ENCODE results near the gene REPS1.
A peak's percentile ranks its signal among the peaks of the same experiment; 100 is the strongest.

Gene REPS1

DNA sequence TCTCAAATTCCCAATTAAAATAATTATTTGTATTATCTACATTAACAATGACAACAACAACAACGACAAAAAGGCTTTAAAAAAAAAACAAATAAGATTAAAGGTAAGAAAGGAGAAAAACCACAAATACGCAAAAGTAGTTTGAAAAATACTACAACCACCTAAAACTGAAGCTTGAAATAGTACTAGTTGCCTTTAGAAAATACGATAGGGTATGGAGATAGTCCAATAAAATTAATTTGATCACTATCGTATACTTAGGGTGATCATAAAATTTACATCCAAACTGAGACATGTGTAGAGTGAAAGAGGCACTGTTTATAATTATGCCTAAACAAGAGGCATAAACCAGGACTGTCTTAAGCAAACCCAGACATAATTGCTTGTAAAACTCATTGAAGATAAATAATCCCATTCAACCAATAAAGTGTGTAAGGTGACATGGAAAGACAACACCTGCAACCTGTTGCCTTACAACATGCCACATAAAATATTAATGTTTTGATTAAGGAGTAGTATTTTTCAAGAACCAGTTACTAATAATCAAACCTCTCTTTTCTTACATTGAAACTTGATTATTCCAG is 22.7 kb downstream of the REPS1 start:
- TF ChIP-seq, protein P1, sequence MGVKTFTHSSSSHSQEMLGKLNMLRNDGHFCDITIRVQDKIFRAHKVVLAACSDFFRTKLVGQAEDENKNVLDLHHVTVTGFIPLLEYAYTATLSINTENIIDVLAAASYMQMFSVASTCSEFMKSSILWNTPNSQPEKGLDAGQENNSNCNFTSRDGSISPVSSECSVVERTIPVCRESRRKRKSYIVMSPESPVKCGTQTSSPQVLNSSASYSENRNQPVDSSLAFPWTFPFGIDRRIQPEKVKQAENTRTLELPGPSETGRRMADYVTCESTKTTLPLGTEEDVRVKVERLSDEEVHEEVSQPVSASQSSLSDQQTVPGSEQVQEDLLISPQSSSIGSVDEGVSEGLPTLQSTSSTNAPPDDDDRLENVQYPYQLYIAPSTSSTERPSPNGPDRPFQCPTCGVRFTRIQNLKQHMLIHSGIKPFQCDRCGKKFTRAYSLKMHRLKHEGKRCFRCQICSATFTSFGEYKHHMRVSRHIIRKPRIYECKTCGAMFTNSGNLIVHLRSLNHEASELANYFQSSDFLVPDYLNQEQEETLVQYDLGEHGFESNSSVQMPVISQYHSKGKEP (tag by site-specific recombination; IDR thresholded peaks at IDR 0.05), result no peak
- TF ChIP-seq ZNF843 (tag by site-specific recombination; IDR thresholded peaks at IDR 0.05) (peak; percentile 83), GLIS2 (tag by site-specific recombination; IDR thresholded peaks at IDR 0.05) (no peak), IKZF3 (tag by site-specific recombination; IDR thresholded peaks at IDR 0.05) (0 out of 2 replicates have a peak, but pooled peaks have one; percentile 22), ZNF354C (tag by site-specific recombination; IDR thresholded peaks at IDR 0.05; ENCODE audit: borderline replicate concordance, low read depth) (no peak), ZBTB26 (tag by site-specific recombination; optimal IDR thresholded peaks at IDR 0.05) (no peak), PRDM6 (tag by site-specific recombination; IDR thresholded peaks at IDR 0.05) (peak; percentile 90), OSR2 (tag by site-specific recombination; IDR thresholded peaks at IDR 0.05) (peak; percentile 49; the same call in 1 of the 2 replicates), SCRT2 (tag by site-specific recombination; IDR thresholded peaks at IDR 0.05) (peak; percentile 89), FEZF1 (tag by site-specific recombination; IDR thresholded peaks at IDR 0.05) (peak; percentile 60), SETDB1 (IDR thresholded peaks at IDR 0.05; ENCODE audit: insufficient read length, low read length) (no peak), ZNF423 (tag by site-specific recombination; IDR thresholded peaks at IDR 0.05) (no peak), SCRT1 (tag by site-specific recombination; IDR thresholded peaks at IDR 0.05; ENCODE audit: borderline replicate concordance) (peak; percentile 92; the same call in 1 of the 2 replicates), ZNF621 (tag by site-specific recombination; IDR thresholded peaks at IDR 0.05) (no peak), PRDM4 (tag by site-specific recombination; IDR thresholded peaks at IDR 0.05) (peak; percentile 71; the same call in 1 of the 2 replicates), ZEB2 (tag by site-specific recombination; IDR thresholded peaks at IDR 0.05) (0 out of 2 replicates have a peak, but pooled peaks have one; percentile 4)
- Histone ChIP-seq H3K4me3 (ENCODE audit: low read depth, low read length) (no peak overlapping the region), H3K4me1 (ENCODE audit: control insufficient read depth, insufficient read depth, low read length) (peaks cover 33% of the 10 kb centered on the region), H3K27ac (ENCODE audit: extremely low read depth, low read depth, low read length) (no peak overlapping the region), H3K9me3 (ENCODE audit: control insufficient read depth, insufficient read depth, low read depth, low read length) (no peaks in the 10 kb centered on the region), H3K36me3 (ENCODE audit: control insufficient read depth in 2 of 2, insufficient read depth in 1 of 2, low read length in 2 of 2) (no peaks in the 10 kb centered on the region)
- ChIA-PET POLR2A (no interaction called here), CTCF (interaction anchor here (1.5 kb wide), 1 partner anchor 11 kb away, joined by 4 read pairs; no protein-coding TSS in a partner anchor)

- ChIA-PET CTCF (interaction anchor here (0.7 to 1.3 kb wide), 2 partner anchors 14 to 154 kb away, joined by 4 read pairs; no protein-coding TSS in a partner anchor), POLR2A (no interaction called here)
Measured at GRCh38 chr6:138964012-138964411, 24.0 kb downstream of the REPS1 start.

More at GRCh38 chr6:138964012-138964411, 24.0 kb downstream of the REPS1 start:
- H3K36me3 ChIP-seq (ENCODE audit: control insufficient read depth in 2 of 2, insufficient read depth in 1 of 2, low read length in 2 of 2), result no peaks in the 10 kb centered on the region
- H3K9me3 ChIP-seq (ENCODE audit: control insufficient read depth, insufficient read depth, low read depth, low read length), result no peaks in the 10 kb centered on the region
- TF ChIP-seq ZEB2 (tag by site-specific recombination; IDR thresholded peaks at IDR 0.05), result no peak
- TF ChIP-seq ATF2 (tag by site-specific recombination; IDR thresholded peaks at IDR 0.05; ENCODE audit: low read depth), result no peak
- no peak for TF ChIP-seq ZNF76 (tag by site-specific recombination; IDR thresholded peaks at IDR 0.05; ENCODE audit: borderline replicate concordance, low read depth)
- peak; percentile 18; the same call in 1 of the 2 replicates for TF ChIP-seq PRDM6 (tag by site-specific recombination; IDR thresholded peaks at IDR 0.05)
- no peak for TF ChIP-seq ZFP37 (tag by site-specific recombination; IDR thresholded peaks at IDR 0.05)
- peak; percentile 52; the same call in 1 of the 2 replicates for TF ChIP-seq ZNF664 (tag by site-specific recombination; IDR thresholded peaks at IDR 0.05)
- no peak for TF ChIP-seq SALL2 (tag by site-specific recombination; IDR thresholded peaks at IDR 0.05; ENCODE audit: borderline replicate concordance)
- TF ChIP-seq PRDM1 (tag by site-specific recombination; IDR thresholded peaks at IDR 0.05), result peak; percentile 96
- no peak for TF ChIP-seq ZIC2 (tag by site-specific recombination; IDR thresholded peaks at IDR 0.05)
- no peak for TF ChIP-seq ZNF473 (tag by site-specific recombination; IDR thresholded peaks at IDR 0.05)
- no peak overlapping the region for H3K4me3 ChIP-seq (ENCODE audit: low read depth, low read length)
- H3K27ac ChIP-seq (ENCODE audit: extremely low read depth, low read depth, low read length), result no peak overlapping the region
- peaks cover 33% of the 10 kb centered on the region for H3K4me1 ChIP-seq (ENCODE audit: control insufficient read depth, insufficient read depth, low read length)

Data from HEK293 (cell line).